ENCODE results near the gene TRIM25.
A peak's percentile ranks its signal among the peaks of the same experiment; 100 is the strongest.

TRIM25 gene

DNA sequence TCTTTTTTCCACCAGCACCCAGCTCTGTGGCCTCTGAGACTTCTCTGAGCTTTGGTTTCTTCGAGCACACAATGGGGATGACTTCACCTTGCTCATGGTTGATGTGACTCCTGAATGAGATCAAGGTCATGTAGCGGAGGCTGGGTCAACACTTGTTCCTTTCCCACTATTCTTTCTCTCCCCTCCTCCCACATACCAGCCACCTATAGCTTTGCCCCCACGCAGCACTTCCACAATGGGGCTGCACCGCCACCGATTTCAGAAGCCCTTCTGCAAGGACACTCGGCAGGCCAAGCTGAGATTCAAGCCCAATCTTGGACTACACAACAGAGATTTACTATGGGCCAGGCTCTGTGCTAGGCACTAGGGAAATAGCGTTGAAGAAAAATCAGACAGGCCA is 14.4 kb downstream of the TRIM25 start:
- in situ Hi-C loops (cut with HindIII; ENCODE audit: low pct_ligation_motif_present, low pct_unique_long_range_greater_than_20kb, low sequenced_read_pairs) = no loop called here
- no peak for DNase-seq

DNA sequence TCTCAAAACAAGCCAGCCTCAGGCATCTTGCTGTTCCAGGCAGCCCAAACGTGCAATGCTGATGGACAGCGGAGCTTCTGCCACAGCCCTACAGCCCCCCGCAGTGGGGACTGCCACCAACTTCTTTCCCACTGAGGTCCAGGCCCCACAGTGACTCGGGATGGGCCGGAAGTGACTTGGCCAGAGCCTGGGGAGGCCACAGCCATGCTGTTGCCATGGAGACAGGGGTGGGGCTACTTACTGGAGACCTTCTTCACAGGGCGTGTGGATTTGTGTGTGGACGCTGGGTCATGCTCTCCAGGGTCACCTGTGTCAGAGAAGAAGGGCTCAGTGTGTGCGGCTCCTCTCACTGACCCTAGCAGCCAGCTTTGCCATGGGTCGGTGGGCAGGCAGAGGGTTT is 15.0 kb downstream of the TRIM25 start:
- no peak for DNase-seq
- in situ Hi-C loops (cut with HindIII; ENCODE audit: low pct_ligation_motif_present, low pct_unique_long_range_greater_than_20kb, low sequenced_read_pairs) = no loop called here

DNA sequence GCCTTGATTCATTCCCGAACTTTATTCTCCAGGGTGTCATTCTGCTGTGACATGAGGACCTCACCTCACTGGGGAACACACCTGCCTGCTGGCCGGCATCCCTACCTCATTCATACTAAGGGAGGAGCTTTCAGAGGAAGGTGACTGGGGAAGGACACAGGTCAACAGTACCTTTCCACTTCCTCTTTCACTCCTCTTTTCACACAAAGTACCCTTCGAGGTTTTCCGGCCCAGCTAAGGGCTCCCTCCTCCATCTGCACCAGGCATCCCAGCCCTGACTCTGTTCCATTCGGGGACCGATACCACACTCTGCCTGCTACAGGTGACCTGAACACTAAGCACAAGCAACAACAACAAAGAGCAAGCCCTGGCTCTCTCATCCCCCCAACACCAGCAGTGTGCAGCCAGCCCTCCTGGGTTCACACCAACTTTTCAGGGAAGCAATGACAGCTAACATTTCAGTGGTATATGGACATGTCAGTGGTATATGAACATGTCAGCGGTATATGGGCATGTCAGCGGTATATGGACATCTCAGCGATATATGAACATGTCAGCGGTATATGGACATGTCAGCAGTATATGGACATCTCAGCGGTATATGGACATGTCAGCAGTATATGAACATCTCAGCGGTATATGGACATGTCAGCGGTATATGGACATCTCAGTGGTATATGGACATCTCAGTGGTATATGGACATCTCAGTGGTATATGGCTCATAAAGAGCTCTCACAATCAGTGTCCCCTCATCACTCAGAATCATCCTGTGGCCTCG is 16.0 kb downstream of the TRIM25 start:
- DNase-seq = no peak
- in situ Hi-C loops (cut with HindIII; ENCODE audit: low pct_ligation_motif_present, low pct_unique_long_range_greater_than_20kb, low sequenced_read_pairs) = no loop called here

DNA sequence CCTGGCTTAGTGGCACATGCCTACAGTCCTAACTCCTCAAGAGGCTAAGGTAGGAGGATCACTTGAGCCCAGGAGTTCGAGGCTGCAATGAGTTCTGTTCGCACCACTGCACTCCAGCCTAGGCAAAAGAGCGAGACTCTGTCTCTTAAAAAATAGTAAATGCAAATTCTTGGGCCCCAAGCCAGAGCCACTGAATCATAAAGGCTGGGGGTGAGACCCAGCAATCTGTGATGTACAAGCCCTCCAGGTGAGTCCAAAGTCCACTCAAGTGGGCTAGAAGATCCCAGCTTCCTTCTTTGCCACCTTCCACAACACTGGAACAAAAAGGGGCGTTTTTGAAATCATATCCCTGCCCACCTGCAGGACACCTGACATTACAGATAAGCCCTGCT is 16.9 kb downstream of the TRIM25 start:
- DNase-seq = no peak
- in situ Hi-C loops (cut with HindIII; ENCODE audit: low pct_ligation_motif_present, low pct_unique_long_range_greater_than_20kb, low sequenced_read_pairs) = no loop called here

DNA sequence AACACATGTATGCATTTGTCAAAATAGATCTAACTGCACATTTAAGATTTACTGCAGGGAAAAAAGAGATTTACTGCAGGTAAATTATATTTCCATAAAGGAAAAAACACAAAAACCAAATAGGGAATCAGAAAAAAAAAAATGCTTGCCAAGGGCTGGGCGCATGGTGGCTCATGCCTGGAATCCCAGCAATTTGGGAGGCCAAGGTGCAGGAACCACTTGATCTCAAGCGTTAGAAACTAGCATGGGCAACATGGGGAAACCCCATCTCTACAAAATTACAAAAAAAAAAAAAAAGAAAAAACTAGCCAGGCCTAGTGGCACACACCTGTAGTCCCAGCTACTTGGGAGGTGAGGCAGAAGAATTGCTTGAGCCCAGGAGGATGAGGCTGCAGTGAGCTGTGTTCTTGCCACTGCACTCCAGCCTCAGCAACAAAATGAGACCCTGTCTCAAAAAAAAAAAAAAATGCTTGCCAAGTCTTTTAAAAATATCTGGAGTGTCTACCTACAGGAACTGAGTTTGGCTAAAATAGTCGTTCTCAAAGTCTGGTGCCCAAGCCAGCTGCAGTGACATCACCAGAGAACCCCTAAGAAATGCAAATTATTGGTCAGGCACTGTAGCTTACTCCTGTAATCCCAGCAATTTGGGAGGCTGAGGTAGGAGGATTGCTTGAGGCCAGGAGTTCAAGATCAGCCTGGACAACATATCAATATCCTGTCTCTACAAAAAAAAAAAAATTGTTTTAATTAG is 17.5 kb downstream of the TRIM25 start:
- in situ Hi-C loops (cut with HindIII; ENCODE audit: low pct_ligation_motif_present, low pct_unique_long_range_greater_than_20kb, low sequenced_read_pairs) = no loop called here
- DNase-seq = no peak

DNA sequence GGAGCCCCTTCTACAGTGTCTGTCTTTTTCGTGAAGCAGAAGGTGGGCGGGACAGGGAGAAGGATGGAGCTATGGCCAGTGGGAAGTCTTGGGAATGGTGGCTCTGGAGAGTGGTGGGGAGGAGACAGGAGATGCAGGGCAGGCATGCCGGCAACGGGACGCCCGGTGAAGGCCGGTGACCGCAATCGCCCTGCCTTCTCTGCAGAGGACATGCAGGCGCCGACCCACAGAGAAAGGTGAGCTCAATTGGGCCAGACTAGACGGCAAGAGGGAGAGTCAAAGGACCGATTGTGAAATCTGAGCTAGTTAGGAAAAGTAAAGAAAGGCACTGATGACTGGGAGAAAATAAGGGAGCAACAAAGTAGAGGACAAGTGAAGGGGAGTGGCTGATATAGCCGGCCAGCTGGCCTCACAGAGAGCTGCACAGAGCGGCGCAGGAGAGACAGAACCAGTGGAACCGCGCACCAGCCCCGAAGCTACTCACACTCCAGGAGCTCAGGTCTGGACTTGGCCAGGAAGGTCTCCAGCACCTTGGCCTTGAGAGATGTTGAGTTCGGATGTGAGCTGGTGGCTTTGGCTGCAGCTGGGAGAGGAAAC is 18.9 kb downstream of the TRIM25 start:
- in situ Hi-C loops (cut with HindIII; ENCODE audit: low pct_ligation_motif_present, low pct_unique_long_range_greater_than_20kb, low sequenced_read_pairs) = no loop called here
- DNase-seq = no peak

DNA sequence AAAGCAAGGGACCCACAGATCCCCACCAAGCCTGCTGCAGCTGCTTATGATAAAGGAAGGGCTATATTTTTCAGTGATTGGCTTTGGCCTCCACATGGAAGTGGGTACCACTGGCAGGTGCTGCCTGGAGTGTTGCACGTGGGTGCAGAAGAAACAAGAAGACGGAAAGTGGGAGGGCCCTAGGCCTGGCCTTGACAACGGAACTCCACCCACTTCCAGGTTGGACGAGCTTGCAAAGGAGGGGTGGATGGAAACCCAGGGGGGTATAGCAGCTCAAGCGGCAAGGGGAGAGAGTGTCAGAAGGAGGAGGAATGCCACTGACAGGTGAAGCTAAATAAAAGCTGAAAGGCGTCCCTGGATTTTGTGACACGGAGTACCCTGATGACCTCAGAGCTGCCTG is 20.3 kb downstream of the TRIM25 start:
- in situ Hi-C loops (cut with HindIII; ENCODE audit: low pct_ligation_motif_present, low pct_unique_long_range_greater_than_20kb, low sequenced_read_pairs) = no loop called here
- no peak for DNase-seq

DNA sequence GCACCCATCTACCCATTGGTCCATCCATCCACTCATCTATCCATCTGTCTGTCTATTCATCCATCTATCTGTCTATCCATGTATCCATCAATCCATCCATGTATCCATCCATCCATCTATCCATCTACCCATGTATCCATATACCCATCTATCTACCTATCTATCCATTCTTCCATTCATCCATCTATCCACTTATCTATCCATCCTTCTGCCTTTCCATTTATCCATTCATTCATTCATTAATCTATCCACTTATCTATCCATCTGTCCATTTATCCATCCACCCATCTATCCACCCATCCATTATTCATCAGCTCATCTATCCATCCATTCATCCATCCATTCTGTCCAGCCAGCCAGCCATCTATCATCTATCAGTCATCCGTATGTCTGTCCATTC is 21.5 kb downstream of the TRIM25 start:
- in situ Hi-C loops (cut with HindIII; ENCODE audit: low pct_ligation_motif_present, low pct_unique_long_range_greater_than_20kb, low sequenced_read_pairs) = no loop called here
- no peak for DNase-seq

DNA sequence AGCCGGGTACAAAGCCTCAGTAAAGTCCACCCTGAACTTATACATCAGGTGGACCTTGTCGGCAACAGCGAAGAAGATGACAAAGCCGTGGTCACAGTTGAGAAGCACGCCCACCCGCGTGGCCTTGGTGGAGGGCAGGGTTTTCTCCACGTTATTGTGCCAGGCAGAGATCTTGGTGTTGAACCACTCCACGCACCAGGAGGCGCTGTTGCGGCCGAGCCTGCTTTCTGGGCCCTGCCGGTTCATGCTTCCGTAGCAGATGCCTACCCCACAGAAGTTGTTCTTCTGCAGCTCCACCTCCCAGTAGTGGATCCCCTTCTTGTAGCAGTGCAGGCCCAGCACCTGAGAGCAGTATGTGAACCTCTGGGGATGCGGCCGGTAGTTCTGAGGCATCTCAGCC is 22.1 kb downstream of the TRIM25 start:
- in situ Hi-C loops (cut with HindIII; ENCODE audit: low pct_ligation_motif_present, low pct_unique_long_range_greater_than_20kb, low sequenced_read_pairs) = no loop called here
- DNase-seq = peak; percentile 21

DNA sequence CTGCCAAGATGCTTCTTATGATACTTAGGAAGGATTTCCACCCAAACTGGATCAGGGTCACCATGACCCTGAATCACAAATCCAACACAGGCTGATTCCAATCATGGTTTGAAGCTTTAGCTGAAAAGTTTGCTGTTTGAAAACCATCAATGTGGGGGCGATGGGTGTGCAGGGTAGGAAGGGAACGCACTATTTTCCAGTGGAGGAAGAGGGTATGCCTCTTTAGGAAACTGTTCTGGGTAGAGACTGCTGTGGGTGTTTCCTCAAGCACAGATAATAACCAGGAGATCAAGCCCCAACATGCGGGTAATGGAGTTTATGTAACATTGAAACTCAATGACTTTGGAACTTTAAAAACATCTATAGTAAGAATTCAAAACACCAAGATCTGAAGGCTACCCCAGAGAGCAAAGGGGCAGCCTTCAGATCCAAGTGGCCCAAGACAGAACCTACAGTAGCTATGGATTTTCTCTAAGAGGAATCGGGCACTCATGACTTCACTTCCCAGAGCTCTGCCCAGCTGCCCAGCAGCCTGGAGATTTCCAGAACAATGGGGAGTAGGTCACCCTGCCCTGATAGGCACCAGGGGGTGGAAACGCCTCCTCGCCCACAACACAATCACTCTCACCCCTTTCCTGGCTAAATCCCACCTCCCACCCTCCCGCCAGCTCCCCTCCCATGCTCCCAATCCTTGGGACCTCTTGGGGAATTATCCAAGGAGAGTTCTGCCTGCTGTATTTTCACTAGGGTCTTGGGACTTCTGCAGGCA is 22.8 kb downstream of the TRIM25 start:
- in situ Hi-C loops (cut with HindIII; ENCODE audit: low pct_ligation_motif_present, low pct_unique_long_range_greater_than_20kb, low sequenced_read_pairs) = no loop called here

DNA sequence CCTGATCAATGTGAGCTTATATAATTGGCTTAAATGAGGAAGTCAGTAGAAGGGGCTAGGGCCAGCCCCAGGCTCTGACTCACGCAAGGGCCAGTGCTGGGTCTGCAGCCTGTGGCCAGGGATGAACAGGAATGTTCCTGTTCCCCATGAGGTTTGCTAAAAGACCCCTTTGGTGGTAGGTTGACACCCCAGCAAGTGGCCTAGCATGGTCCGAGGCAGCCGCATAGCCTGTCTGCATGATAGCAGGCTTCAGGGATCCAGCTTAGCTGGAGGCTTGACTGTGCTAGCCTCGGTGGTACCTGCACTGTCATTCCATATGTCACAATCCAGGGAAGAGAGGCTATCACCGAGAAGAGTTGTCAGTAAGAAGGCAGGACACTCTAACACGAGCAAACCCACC is 23.5 kb downstream of the TRIM25 start:
- no peak for DNase-seq

More for the DNA sequence above, 22.8 kb downstream of the TRIM25 start:
- DNase-seq = no peak

DNA sequence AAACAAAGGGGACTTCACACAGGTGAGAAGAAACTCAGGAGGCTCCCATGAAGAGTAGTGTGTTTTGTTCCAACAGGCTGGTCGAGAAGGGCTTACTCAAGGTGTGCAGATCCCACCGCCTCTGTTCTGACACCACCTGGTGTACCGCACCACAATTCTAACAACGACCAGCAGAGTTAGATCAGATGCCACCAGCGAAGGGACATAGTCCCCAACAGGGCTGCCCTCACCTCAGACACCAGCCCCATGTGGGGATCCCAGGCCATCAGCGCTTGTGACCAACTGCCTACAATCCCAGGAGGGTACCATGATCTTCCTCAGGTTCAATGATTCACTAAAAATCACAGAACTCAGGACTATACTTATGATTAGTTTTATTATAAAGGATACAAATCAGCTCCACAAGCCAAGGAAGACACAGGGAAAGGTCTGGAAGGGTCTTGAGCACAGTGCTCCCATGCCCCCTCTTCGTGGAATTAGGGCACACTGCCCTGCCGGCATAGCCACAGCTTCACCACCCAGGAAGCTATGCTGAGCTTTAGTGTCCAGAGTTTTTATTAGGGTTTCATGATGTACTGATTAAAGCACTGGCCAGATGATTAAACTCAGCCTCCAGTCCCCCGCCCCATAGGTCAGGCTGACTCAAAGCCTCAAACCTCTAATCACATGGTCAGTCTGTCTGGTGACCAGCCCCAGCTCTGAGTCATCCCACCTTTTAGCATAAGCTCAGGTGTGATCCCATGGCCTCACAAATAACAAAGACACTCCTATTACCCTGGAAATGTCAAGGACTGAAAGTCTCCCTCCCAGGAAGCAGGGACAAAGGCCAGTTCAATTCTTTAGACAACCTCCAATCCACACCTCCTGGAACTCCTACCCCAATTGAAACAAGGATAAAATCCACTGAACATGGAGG is 26.0 kb downstream of the TRIM25 start:
- DNase-seq = no peak
- in situ Hi-C loops (cut with HindIII; ENCODE audit: low pct_ligation_motif_present, low pct_unique_long_range_greater_than_20kb, low sequenced_read_pairs) = no loop called here

More for the DNA sequence above, 23.5 kb downstream of the TRIM25 start:
- in situ Hi-C loops (cut with HindIII; ENCODE audit: low pct_ligation_motif_present, low pct_unique_long_range_greater_than_20kb, low sequenced_read_pairs) = no loop called here

DNA sequence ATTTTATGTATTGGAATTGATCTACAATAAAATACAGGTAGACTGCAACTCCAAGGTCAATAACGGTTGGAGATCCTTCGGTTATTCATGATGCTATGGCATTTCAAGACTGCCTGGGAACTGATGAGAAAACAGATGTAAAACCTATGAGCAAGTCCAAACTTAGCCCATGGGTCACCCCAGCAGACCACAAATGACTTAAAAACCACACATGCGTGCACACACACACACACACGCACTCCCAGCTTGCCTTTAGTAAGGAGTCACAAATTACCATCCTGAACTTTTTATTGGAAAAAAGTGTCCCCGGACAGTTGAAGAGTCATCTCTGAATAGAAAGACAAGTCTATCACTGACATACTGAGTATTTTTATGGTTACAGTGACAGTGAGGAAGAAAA is 26.7 kb downstream of the TRIM25 start:
- in situ Hi-C loops (cut with HindIII; ENCODE audit: low pct_ligation_motif_present, low pct_unique_long_range_greater_than_20kb, low sequenced_read_pairs) = no loop called here
- no peak for DNase-seq

DNA sequence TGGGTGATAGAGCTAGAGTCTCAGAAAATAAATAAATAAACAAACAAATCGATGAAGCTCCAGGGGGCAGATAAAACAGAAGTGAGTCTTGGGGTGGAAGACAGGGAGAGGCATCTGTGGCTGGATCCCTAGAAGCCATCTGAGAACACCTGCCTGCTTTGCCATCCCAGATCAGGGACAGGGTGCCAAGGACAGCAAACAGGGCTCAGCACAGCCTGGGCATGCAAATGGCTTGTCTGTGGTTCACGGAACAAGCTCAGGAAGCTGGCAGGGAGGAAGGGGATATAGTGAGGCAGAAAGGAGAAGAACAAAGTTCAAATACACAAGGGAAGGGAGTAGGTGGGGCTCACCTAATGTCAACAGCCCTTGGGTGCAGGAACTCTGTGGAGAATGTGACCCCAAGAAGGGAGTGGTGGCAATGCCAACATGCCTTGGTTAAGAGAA is 27.5 kb downstream of the TRIM25 start:
- no peak for DNase-seq
- in situ Hi-C loops (cut with HindIII; ENCODE audit: low pct_ligation_motif_present, low pct_unique_long_range_greater_than_20kb, low sequenced_read_pairs) = no loop called here

DNA sequence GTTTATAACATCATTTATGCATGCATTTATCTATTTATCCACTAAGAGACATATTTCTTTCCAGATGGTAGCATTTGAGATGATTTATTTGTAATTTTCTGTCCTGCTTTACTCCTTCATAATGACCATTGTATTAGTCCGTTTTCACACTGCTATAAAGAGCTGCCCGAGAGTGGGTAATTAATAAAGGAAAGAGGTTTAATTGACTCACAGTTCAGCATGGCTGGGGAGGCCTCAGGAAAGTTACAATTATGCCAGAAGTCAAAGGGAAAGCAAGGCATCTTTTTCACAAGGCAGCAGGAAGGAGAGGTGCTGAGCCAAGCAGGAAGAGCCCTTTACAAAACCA is 28.6 kb downstream of the TRIM25 start:
- in situ Hi-C loops (cut with HindIII; ENCODE audit: low pct_ligation_motif_present, low pct_unique_long_range_greater_than_20kb, low sequenced_read_pairs) = no loop called here
- DNase-seq = no peak

DNA sequence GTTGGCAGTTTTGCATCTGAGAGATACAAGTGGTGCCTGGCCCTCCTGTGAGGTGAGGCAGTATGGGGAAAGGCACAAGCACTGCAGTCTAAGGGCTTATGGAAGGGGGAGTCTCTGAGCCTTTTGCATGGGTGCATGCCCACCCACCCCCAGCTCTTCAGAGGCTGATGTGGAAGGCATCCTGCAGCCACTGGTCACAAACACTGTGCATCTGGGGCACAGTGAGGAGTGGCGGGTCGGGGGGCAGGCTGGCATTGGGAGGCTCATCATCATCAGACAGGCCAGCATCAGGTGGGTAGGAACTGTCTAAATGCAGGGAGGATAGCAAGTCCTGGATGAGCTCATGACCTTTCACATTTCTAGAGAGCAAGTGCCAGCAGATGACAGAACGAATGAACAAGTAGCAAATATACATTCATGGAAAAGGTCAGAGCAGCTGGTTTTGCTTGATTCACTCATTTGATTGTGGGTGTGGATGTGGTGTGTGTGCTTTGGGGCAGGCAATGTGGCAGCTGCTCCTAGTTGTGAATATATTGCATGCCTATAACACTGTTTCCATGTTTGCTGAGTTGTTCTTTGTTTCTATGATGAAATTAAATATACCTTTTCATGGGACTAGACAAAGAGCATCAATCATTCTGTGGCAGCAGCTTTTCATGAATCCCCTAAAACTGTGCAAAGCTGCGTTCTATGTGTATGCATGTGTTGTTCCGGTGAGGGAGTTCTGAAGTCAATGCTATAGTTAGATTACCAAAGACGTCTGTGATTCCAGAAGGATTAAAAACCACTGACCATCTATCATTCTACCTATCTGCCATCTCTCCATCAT is 29.2 kb downstream of the TRIM25 start:
- no peak for DNase-seq
- in situ Hi-C loops (cut with HindIII; ENCODE audit: low pct_ligation_motif_present, low pct_unique_long_range_greater_than_20kb, low sequenced_read_pairs) = no loop called here

DNA sequence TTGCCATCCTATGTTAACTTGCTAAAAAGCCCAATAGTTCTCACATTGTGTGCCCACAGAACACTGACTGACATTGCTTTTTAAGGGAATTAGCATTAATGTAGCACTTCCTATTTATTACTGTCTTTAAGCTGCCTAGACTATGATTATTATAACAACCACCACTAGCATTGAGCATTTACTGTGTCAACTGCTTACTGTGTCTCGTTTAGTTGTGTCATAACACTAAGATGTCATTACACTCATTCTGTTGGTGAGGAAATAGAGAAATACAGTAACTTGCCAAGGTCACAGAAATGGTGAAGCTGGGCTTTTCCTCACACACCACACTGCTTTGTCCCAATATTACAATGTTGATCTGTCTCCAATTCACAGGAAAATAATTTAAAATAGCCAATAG is 30.2 kb downstream of the TRIM25 start:
- no peak for DNase-seq
- in situ Hi-C loops (cut with HindIII; ENCODE audit: low pct_ligation_motif_present, low pct_unique_long_range_greater_than_20kb, low sequenced_read_pairs) = no loop called here
